ENCODE results near the gene UBE2H.
"Not testable (repeated sequence)": the region's sequence is repeated elsewhere in the genome, so short reads cannot be mapped to it uniquely, and the experiment has no call there.

The UBE2H gene

GRCh38 chr7:129804111-129804889, 148.5 kb downstream of the UBE2H start:
- no peak for DNase-seq

GRCh38 chr7:129803546-129804081, 149.1 kb downstream of the UBE2H start:
- no peak for DNase-seq

GRCh38 chr7:129801882-129802281, 150.9 kb downstream of the UBE2H start:
- peak; percentile 24 for DNase-seq

- DNase-seq = no peak
These were observed 151.9 kb downstream of the UBE2H start for GRCh38 chr7:129800901-129801300.

- DNase-seq = no peak
These were observed 153.3 kb downstream of the UBE2H start for GRCh38 chr7:129799350-129799955.

GRCh38 chr7:129798616-129799349, 154.0 kb downstream of the UBE2H start:
- DNase-seq = no peak

- no peak for DNase-seq
These were observed 155.5 kb downstream of the UBE2H start for GRCh38 chr7:129797214-129797789.

- DNase-seq = no peak
These were observed 156.5 kb downstream of the UBE2H start for GRCh38 chr7:129796186-129796775.

- DNase-seq = not testable (repeated sequence)
These were observed 158.3 kb downstream of the UBE2H start for GRCh38 chr7:129794461-129794860.

GRCh38 chr7:129793506-129794310, 159.1 kb downstream of the UBE2H start:
- DNase-seq = no peak

GRCh38 chr7:129792721-129793120, 160.0 kb downstream of the UBE2H start:
- no peak for DNase-seq

GRCh38 chr7:129790136-129790535, 162.6 kb downstream of the UBE2H start:
- no peak for DNase-seq

GRCh38 chr7:129789652-129790051, 163.1 kb downstream of the UBE2H start:
- no peak for DNase-seq

GRCh38 chr7:129789000-129789399, 163.8 kb downstream of the UBE2H start:
- DNase-seq = no peak

- DNase-seq = no peak
These were observed 165.8 kb downstream of the UBE2H start for GRCh38 chr7:129786825-129787563.

GRCh38 chr7:129785685-129786514, 166.9 kb downstream of the UBE2H start:
- DNase-seq = no peak

- DNase-seq = no peak
These were observed 167.7 kb downstream of the UBE2H start for GRCh38 chr7:129784783-129785684.

- no peak for DNase-seq
These were observed 168.3 kb downstream of the UBE2H start for GRCh38 chr7:129784437-129784782.

- no peak for DNase-seq
These were observed 169.2 kb downstream of the UBE2H start for GRCh38 chr7:129783584-129783919.
